Measurements from ENCODE around the gene GGCX.

DNA sequence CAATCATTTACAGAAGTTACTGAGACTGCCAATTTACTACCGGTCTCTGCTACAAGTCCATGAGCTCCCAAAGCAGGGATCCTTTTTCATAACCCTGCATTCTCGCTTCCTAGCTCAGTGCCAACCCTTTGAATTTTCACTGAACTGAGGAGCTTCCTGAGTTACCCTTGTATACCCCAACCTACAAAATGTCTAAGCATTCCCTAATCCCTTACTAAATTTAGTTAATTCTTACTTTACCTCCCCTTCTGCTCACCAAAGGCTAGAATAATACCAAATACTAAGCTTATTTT lies 12.7 kb downstream of the GGCX start:
- TF ChIP-seq FOS (IDR thresholded peaks at IDR 0.05; ENCODE audit: low read depth, low read length): no peak
- TF ChIP-seq, protein P1, sequence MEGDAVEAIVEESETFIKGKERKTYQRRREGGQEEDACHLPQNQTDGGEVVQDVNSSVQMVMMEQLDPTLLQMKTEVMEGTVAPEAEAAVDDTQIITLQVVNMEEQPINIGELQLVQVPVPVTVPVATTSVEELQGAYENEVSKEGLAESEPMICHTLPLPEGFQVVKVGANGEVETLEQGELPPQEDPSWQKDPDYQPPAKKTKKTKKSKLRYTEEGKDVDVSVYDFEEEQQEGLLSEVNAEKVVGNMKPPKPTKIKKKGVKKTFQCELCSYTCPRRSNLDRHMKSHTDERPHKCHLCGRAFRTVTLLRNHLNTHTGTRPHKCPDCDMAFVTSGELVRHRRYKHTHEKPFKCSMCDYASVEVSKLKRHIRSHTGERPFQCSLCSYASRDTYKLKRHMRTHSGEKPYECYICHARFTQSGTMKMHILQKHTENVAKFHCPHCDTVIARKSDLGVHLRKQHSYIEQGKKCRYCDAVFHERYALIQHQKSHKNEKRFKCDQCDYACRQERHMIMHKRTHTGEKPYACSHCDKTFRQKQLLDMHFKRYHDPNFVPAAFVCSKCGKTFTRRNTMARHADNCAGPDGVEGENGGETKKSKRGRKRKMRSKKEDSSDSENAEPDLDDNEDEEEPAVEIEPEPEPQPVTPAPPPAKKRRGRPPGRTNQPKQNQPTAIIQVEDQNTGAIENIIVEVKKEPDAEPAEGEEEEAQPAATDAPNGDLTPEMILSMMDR (conservative IDR thresholded peaks at IDR 0.05; ENCODE audit: low read depth, low read length): no peak
- TF ChIP-seq POLR2A (IDR thresholded peaks at IDR 0.05; ENCODE audit: low read depth, low read length): no peak
- TF ChIP-seq, protein P2, sequence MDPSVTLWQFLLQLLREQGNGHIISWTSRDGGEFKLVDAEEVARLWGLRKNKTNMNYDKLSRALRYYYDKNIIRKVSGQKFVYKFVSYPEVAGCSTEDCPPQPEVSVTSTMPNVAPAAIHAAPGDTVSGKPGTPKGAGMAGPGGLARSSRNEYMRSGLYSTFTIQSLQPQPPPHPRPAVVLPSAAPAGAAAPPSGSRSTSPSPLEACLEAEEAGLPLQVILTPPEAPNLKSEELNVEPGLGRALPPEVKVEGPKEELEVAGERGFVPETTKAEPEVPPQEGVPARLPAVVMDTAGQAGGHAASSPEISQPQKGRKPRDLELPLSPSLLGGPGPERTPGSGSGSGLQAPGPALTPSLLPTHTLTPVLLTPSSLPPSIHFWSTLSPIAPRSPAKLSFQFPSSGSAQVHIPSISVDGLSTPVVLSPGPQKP (IDR thresholded peaks at IDR 0.05; ENCODE audit: borderline replicate concordance, low read depth, low read length): no peak

Data from IMR-90 (cell line).